ENCODE results near the gene DRAXIN.

- TF ChIP-seq CTCF (optimal IDR thresholded peaks at IDR 0.05 in 1 of 3, IDR thresholded peaks at IDR 0.05 in 1 of 3, conservative IDR thresholded peaks at IDR 0.05 in 1 of 3; ENCODE audit: extremely low read depth in 1 of 3, insufficient read depth in 2 of 3, low read length in 3 of 3) (no peak), EZH2 (IDR thresholded peaks at IDR 0.05; ENCODE audit: low read length) (no peak)
Observed at GRCh38 chr1:11731691-11732283, 40.3 kb downstream of the DRAXIN start.
